ENCODE data around the gene CD58.

The CD58 gene

DNA sequence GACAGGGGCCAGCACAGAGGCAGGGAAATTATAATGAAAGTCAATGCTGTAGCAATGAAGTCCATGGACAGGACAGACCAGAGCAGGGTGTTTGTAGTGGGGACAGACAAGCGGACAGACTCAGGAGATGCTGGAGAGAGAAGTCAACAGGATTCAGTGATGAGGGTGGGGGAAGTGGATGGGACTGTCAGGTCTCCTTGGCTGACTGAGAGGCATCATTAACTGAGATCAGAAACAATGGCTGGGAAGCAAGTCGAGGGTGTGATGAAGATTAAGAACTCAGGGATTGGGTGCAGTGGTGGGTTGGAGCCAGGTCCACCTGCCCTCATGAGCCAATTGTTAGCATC, 25.5 kb downstream of the CD58 start (continued):
- TF ChIP-seq ZNF560 (tag by site-specific recombination; IDR thresholded peaks at IDR 0.05; ENCODE audit: borderline replicate concordance) (no peak), ZNF585B (tag by site-specific recombination; IDR thresholded peaks at IDR 0.05) (no peak)

- H3K4me1 ChIP-seq (ENCODE audit: control insufficient read depth, insufficient read depth, low read length) = peaks cover 2% of the 10 kb centered on the region; the same call in 1 of the 2 replicates
- ChIA-PET POLR2A (no interaction called here), CTCF (interaction anchor here (0.6 kb wide), 1 partner anchor 411 kb away, joined by 3 read pairs; no protein-coding TSS in a partner anchor)
- TF ChIP-seq ZNF510 (tag by site-specific recombination; IDR thresholded peaks at IDR 0.05; ENCODE audit: insufficient replicate concordance) (no peak), ZNF561 (tag by site-specific recombination; IDR thresholded peaks at IDR 0.05; ENCODE audit: borderline replicate concordance) (no peak), ZNF623 (tag by site-specific recombination; IDR thresholded peaks at IDR 0.05) (no peak), ZNF843 (tag by site-specific recombination; IDR thresholded peaks at IDR 0.05) (no peak), ZNF214 (tag by site-specific recombination; IDR thresholded peaks at IDR 0.05; ENCODE audit: borderline replicate concordance) (no peak), ZNF423 (tag by site-specific recombination; IDR thresholded peaks at IDR 0.05) (no peak), OSR2 (tag by site-specific recombination; IDR thresholded peaks at IDR 0.05) (no peak), ZNF202 (tag by site-specific recombination; IDR thresholded peaks at IDR 0.05; ENCODE audit: borderline replicate concordance) (no peak), PATZ1 (tag by site-specific recombination; IDR thresholded peaks at IDR 0.05) (no peak)
- H3K36me3 ChIP-seq (ENCODE audit: control insufficient read depth in 2 of 2, insufficient read depth in 1 of 2, low read length in 2 of 2) = peaks cover 0 to 8% of the 10 kb centered on the region in 2 experiments; a peak in 1 of 3 replicates
- no peak overlapping the region for H3K27ac ChIP-seq (ENCODE audit: extremely low read depth, low read depth, low read length)
- H3K9me3 ChIP-seq (ENCODE audit: control insufficient read depth, insufficient read depth, low read depth, low read length) = no peaks in the 10 kb centered on the region
- no peak overlapping the region for H3K4me3 ChIP-seq (ENCODE audit: low read depth, low read length)
These were observed 26.1 kb downstream of the CD58 start for GRCh38 chr1:116544588-116545358.

GRCh38 chr1:116540088-116540487, 30.7 kb downstream of the CD58 start:
- H3K27ac ChIP-seq (ENCODE audit: extremely low read depth, low read depth, low read length) = no peak overlapping the region
- H3K9me3 ChIP-seq (ENCODE audit: control insufficient read depth, insufficient read depth, low read depth, low read length) = no peaks in the 10 kb centered on the region
- POLR2A ChIA-PET = interaction anchor here (0.7 kb wide), 1 partner anchor 423 kb away, joined by 3 read pairs; no protein-coding TSS in a partner anchor
- H3K36me3 ChIP-seq (ENCODE audit: control insufficient read depth in 2 of 2, insufficient read depth in 1 of 2, low read length in 2 of 2) = peaks cover 0 to 22% of the 10 kb centered on the region in 2 experiments; a peak in 1 of 3 replicates
- CTCF ChIA-PET = interaction anchor here (0.6 to 1.4 kb wide), 2 partner anchors 29 to 35 kb away, joined by 5 to 6 read pairs; no protein-coding TSS in a partner anchor
- no peaks in the 10 kb centered on the region for H3K4me1 ChIP-seq (ENCODE audit: control insufficient read depth, insufficient read depth, low read length)
- no peak for TF ChIP-seq ZNF548 (tag by site-specific recombination; IDR thresholded peaks at IDR 0.05)
- TF ChIP-seq ZNF580 (tag by site-specific recombination; IDR thresholded peaks at IDR 0.05) = no peak
- no peak for TF ChIP-seq HOXA7 (CRISPR knock-in tag; IDR thresholded peaks at IDR 0.05; ENCODE audit: borderline replicate concordance)
- no peak for TF ChIP-seq ZNF274 (IDR thresholded peaks at IDR 0.05; ENCODE audit: low read length)
- no peak for TF ChIP-seq ZNF274 (tag by site-specific recombination; IDR thresholded peaks at IDR 0.05; ENCODE audit: borderline replicate concordance)
- TF ChIP-seq ZNF585B (tag by site-specific recombination; IDR thresholded peaks at IDR 0.05) = no peak
- no peak for TF ChIP-seq ZNF560 (tag by site-specific recombination; IDR thresholded peaks at IDR 0.05; ENCODE audit: borderline replicate concordance)
- TF ChIP-seq ZNF133 (tag by site-specific recombination; IDR thresholded peaks at IDR 0.05) = no peak
- no peak overlapping the region for H3K4me3 ChIP-seq (ENCODE audit: low read depth, low read length)

GRCh38 chr1:116538544-116538943, 32.3 kb downstream of the CD58 start:
- POLR2A ChIA-PET = no interaction called here
- CTCF ChIA-PET = interaction anchor here (0.6 kb wide), 1 partner anchor 318 kb away, joined by 3 read pairs; no protein-coding TSS in a partner anchor
- Histone ChIP-seq H3K4me3 (ENCODE audit: low read depth, low read length) (no peak overlapping the region), H3K9me3 (ENCODE audit: control insufficient read depth, insufficient read depth, low read depth, low read length) (no peaks in the 10 kb centered on the region), H3K36me3 (ENCODE audit: control insufficient read depth in 2 of 2, insufficient read depth in 1 of 2, low read length in 2 of 2) (peaks cover 0 to 32% of the 10 kb centered on the region in 2 experiments; a peak in 1 of 3 replicates), H3K4me1 (ENCODE audit: control insufficient read depth, insufficient read depth, low read length) (no peaks in the 10 kb centered on the region), H3K27ac (ENCODE audit: extremely low read depth, low read depth, low read length) (no peak overlapping the region)
- 0 out of 2 replicates have a peak, but pooled peaks have one; percentile 49 for TF ChIP-seq ZFP37 (tag by site-specific recombination; IDR thresholded peaks at IDR 0.05)
- TF ChIP-seq ZNF629 (tag by site-specific recombination; IDR thresholded peaks at IDR 0.05) = peak; percentile 35; the same call in 1 of the 2 replicates
- TF ChIP-seq WT1 (tag by site-specific recombination; IDR thresholded peaks at IDR 0.05) = no peak
- TF ChIP-seq GLI2 (tag by site-specific recombination; IDR thresholded peaks at IDR 0.05; ENCODE audit: borderline replicate concordance, low read depth) = no peak
- TF ChIP-seq ELK4 (IDR thresholded peaks at IDR 0.05; ENCODE audit: borderline replicate concordance, low read depth, low read length) = no peak
- TF ChIP-seq KLF16 (tag by site-specific recombination; IDR thresholded peaks at IDR 0.05) = no peak
- TF ChIP-seq ZNF704 (tag by site-specific recombination; IDR thresholded peaks at IDR 0.05) = no peak
- TF ChIP-seq ZBTB20 (tag by site-specific recombination; IDR thresholded peaks at IDR 0.05) = peak; percentile 62; the same call in 1 of the 2 replicates
- peak; percentile 19; the same call in 1 of the 2 replicates for TF ChIP-seq ZBTB17 (tag by site-specific recombination; IDR thresholded peaks at IDR 0.05)

Data from HEK293 (cell line).